HEK293 (cell line): ENCODE measurements around the gene INPP5A.

Experiments
- CTCF ChIA-PET: fragments of 350-600 bp; formaldehyde crosslinking; extraction: SDS; loops from one replicate; lab custom pipeline; 2021; ENCODE audit warnings: antibody characterized with exemption; lab: Yijun Ruan, JAX
- POLR2A ChIA-PET: fragments of 300-600 bp; formaldehyde crosslinking; extraction: SDS; loops from one replicate; lab custom pipeline; 2020; ENCODE audit warnings: antibody characterized with exemption, inconsistent platforms; lab: Yijun Ruan, JAX
- H3K27ac ChIP-seq: fragments of 200-500 bp; sonication (Bioruptor generic); 2 replicates; pipeline ENCODE4 v1.5.1; 2014; ENCODE audit warnings: low read depth, low read length, control low read depth, inconsistent platforms; ENCODE audit errors: extremely low read depth
- H3K36me3 ChIP-seq, 2 experiments: fragments of 200-500 bp in 1 of 2; sonication (Bioruptor generic) in 1 of 2; 1 replicate in 1 of 2; 2 replicates in 1 of 2; pipeline ENCODE4 v1.5.1; 2014 to 2017; ENCODE audit warnings: inconsistent platforms in 2 of 2, low read length in 2 of 2; ENCODE audit not compliant: control insufficient read depth in 2 of 2, insufficient read depth in 1 of 2
- H3K4me1 ChIP-seq: fragments of 200-500 bp; sonication (Bioruptor generic); 2 replicates; pipeline ENCODE4 v1.5.1; 2014; ENCODE audit warnings: mild to moderate bottlenecking, low read length, inconsistent platforms; ENCODE audit not compliant: control insufficient read depth, insufficient read depth
- H3K4me3 ChIP-seq: 2 replicates; pipeline ENCODE4 v1.5.1; 2011; ENCODE audit warnings: low read depth, mild to moderate bottlenecking, control low read depth, low read length, moderate library complexity
- H3K9me3 ChIP-seq: fragments of 200-500 bp; sonication (Bioruptor generic); 2 replicates; pipeline ENCODE4 v1.5.1; 2014; ENCODE audit warnings: low read depth, low read length, inconsistent platforms; ENCODE audit not compliant: control insufficient read depth, insufficient read depth
- AEBP2 ChIP-seq: fragments of 450-650 bp; formaldehyde crosslinking; IDR thresholded peaks from 2 replicates; pipeline ENCODE4 v1.5.1; 2016; ENCODE audit warnings: missing biosample characterization, missing genetic modification characterization, borderline replicate concordance
- ATF2 ChIP-seq: fragments of 450-650 bp; formaldehyde crosslinking; IDR thresholded peaks from 2 replicates; pipeline ENCODE4 v1.5.1; 2016; ENCODE audit warnings: missing biosample characterization, missing genetic modification characterization, low read depth
- HOXC10 ChIP-seq: sonication (generic); formaldehyde crosslinking; IDR thresholded peaks from 2 replicates; pipeline ENCODE4 v1.8.1; 2023; ENCODE audit warnings: mild to moderate bottlenecking, missing genetic modification reagents
- KLF1 ChIP-seq: fragments of 450-650 bp; formaldehyde crosslinking; IDR thresholded peaks from 2 replicates; pipeline ENCODE4 v1.5.1; 2016; ENCODE audit warnings: missing biosample characterization, missing genetic modification characterization
- KLF16 ChIP-seq: fragments of 450-650 bp; formaldehyde crosslinking; IDR thresholded peaks from 2 replicates; pipeline ENCODE4 v1.5.1; 2017; ENCODE audit warnings: missing biosample characterization, missing genetic modification characterization
- KLF7 ChIP-seq: fragments of 450-650 bp; formaldehyde crosslinking; IDR thresholded peaks from 2 replicates; pipeline ENCODE4 v1.5.1; 2016; ENCODE audit warnings: missing biosample characterization, missing genetic modification characterization, borderline replicate concordance
- KLF9 ChIP-seq: fragments of 450-650 bp; formaldehyde crosslinking; IDR thresholded peaks from 2 replicates; pipeline ENCODE4 v1.5.1; 2016; ENCODE audit warnings: missing biosample characterization, missing genetic modification characterization, low read depth
- PRDM10 ChIP-seq: fragments of 450-650 bp; formaldehyde crosslinking; IDR thresholded peaks from 2 replicates; pipeline ENCODE4 v1.5.1; 2016; ENCODE audit warnings: missing biosample characterization, missing genetic modification characterization
- SCRT1 ChIP-seq: fragments of 450-650 bp; formaldehyde crosslinking; IDR thresholded peaks from 2 replicates; pipeline ENCODE4 v1.5.1; 2016; ENCODE audit warnings: missing biosample characterization, missing genetic modification characterization, borderline replicate concordance
- SCRT2 ChIP-seq: fragments of 450-650 bp; formaldehyde crosslinking; IDR thresholded peaks from 2 replicates; pipeline ENCODE4 v1.5.1; 2016; ENCODE audit warnings: missing biosample characterization, missing genetic modification characterization
- WT1 ChIP-seq: fragments of 450-650 bp; formaldehyde crosslinking; IDR thresholded peaks from 2 replicates; pipeline ENCODE4 v1.5.1; 2016; ENCODE audit warnings: missing biosample characterization, missing genetic modification characterization
- YY2 ChIP-seq: fragments of 450-650 bp; formaldehyde crosslinking; IDR thresholded peaks from 2 replicates; pipeline ENCODE4 v1.5.1; 2016; ENCODE audit warnings: missing biosample characterization, missing genetic modification characterization
- ZBTB21 ChIP-seq: fragments of 450-650 bp; formaldehyde crosslinking; IDR thresholded peaks from 2 replicates; pipeline ENCODE4 v1.5.1; 2017; ENCODE audit warnings: missing biosample characterization, missing genetic modification characterization
- ZIC2 ChIP-seq: fragments of 450-650 bp; formaldehyde crosslinking; IDR thresholded peaks from 2 replicates; pipeline ENCODE4 v1.5.1; 2016; ENCODE audit warnings: missing biosample characterization, missing genetic modification characterization
- ZNF140 ChIP-seq: fragments of 450-650 bp; formaldehyde crosslinking; IDR thresholded peaks from 2 replicates; pipeline ENCODE4 v1.5.1; 2016; ENCODE audit warnings: missing biosample characterization, missing genetic modification characterization
- ZNF146 ChIP-seq: fragments of 450-650 bp; formaldehyde crosslinking; IDR thresholded peaks from 2 replicates; pipeline ENCODE4 v1.5.1; 2016; ENCODE audit warnings: missing biosample characterization, missing genetic modification characterization
- ZNF266 ChIP-seq: fragments of 450-650 bp; formaldehyde crosslinking; IDR thresholded peaks from 2 replicates; pipeline ENCODE4 v1.5.1; 2016; ENCODE audit warnings: missing biosample characterization, missing genetic modification characterization, low read depth
- ZNF426 ChIP-seq: fragments of 450-650 bp; formaldehyde crosslinking; IDR thresholded peaks from 2 replicates; pipeline ENCODE4 v1.5.1; 2017; ENCODE audit warnings: missing biosample characterization, missing genetic modification characterization, mild to moderate bottlenecking, inconsistent platforms, moderate library complexity
- ZNF544 ChIP-seq: fragments of 450-650 bp; formaldehyde crosslinking; IDR thresholded peaks from 2 replicates; pipeline ENCODE4 v1.5.0; 2017; ENCODE audit warnings: missing biosample characterization, missing genetic modification characterization
- ZNF548 ChIP-seq: fragments of 450-650 bp; formaldehyde crosslinking; IDR thresholded peaks from 2 replicates; pipeline ENCODE4 v1.5.1; 2016; ENCODE audit warnings: missing biosample characterization, missing genetic modification characterization
- ZNF555 ChIP-seq: fragments of 450-650 bp; formaldehyde crosslinking; conservative IDR thresholded peaks from 2 replicates; pipeline ENCODE4 v1.5.1; 2017; ENCODE audit warnings: missing biosample characterization, mild to moderate bottlenecking, missing genetic modification characterization, inconsistent platforms
- ZNF561 ChIP-seq: fragments of 450-650 bp; IDR thresholded peaks from 2 replicates; pipeline ENCODE4 v1.5.1; 2018; ENCODE audit warnings: missing biosample characterization, missing genetic modification characterization, borderline replicate concordance
- ZNF596 ChIP-seq: fragments of 450-650 bp; IDR thresholded peaks from 2 replicates; pipeline ENCODE4 v1.5.0; 2018; ENCODE audit warnings: missing biosample characterization, mild to moderate bottlenecking, missing genetic modification characterization, moderate library complexity
- ZNF600 ChIP-seq: fragments of 450-650 bp; formaldehyde crosslinking; IDR thresholded peaks from 2 replicates; pipeline ENCODE4 v1.5.1; 2016; ENCODE audit warnings: missing biosample characterization, missing genetic modification characterization
- ZNF629 ChIP-seq: fragments of 450-650 bp; formaldehyde crosslinking; IDR thresholded peaks from 2 replicates; pipeline ENCODE4 v1.5.1; 2017; ENCODE audit warnings: missing biosample characterization, missing genetic modification characterization
- ZNF843 ChIP-seq: fragments of 450-650 bp; formaldehyde crosslinking; IDR thresholded peaks from 2 replicates; pipeline ENCODE4 v1.5.1; 2016; ENCODE audit warnings: missing biosample characterization, missing genetic modification characterization
- ZSCAN30 ChIP-seq: fragments of 450-650 bp; IDR thresholded peaks from 2 replicates; pipeline ENCODE4 v1.5.1; 2018; ENCODE audit warnings: missing biosample characterization, mild to moderate bottlenecking, missing genetic modification characterization, moderate library complexity

INPP5A gene

GRCh38 chr10:132634241-132634946 lies 96.8 kb downstream of the INPP5A start:
- no peaks in the 10 kb centered on the region for H3K9me3 ChIP-seq
- CTCF ChIA-PET = interaction anchor here (0.7 to 1.2 kb wide), 5 partner anchors 17 to 247 kb away, joined by 3 read pairs; no protein-coding TSS in a partner anchor
- no peaks in the 10 kb centered on the region for H3K36me3 ChIP-seq
- H3K27ac ChIP-seq = no peak overlapping the region
- TF ChIP-seq ZNF426 (no peak), ZNF146 (tag by site-specific recombination) (no peak), KLF1 (tag by site-specific recombination) (peak; percentile 98), ZSCAN30 (tag by site-specific recombination) (no peak), KLF9 (tag by site-specific recombination) (peak; percentile 61), ZNF561 (tag by site-specific recombination) (no peak), ZNF843 (tag by site-specific recombination) (no peak), ZNF140 (tag by site-specific recombination) (no peak)
- POLR2A ChIA-PET = no interaction called here
- no peak overlapping the region for H3K4me3 ChIP-seq
- no peaks in the 10 kb centered on the region for H3K4me1 ChIP-seq

- TF ChIP-seq KLF16 (no peak), SCRT2 (tag by site-specific recombination) (0 out of 2 replicates have a peak, but pooled peaks have one; percentile 53), ZNF544 (tag by site-specific recombination) (no peak), ZNF600 (tag by site-specific recombination) (0 out of 2 replicates have a peak, but pooled peaks have one; percentile 25)
- H3K36me3 ChIP-seq = no peaks in the 10 kb centered on the region
- H3K4me1 ChIP-seq = no peaks in the 10 kb centered on the region
- no peaks in the 10 kb centered on the region for H3K9me3 ChIP-seq
- CTCF ChIA-PET = interaction anchor here (1.1 to 1.3 kb wide), 3 partner anchors 68 to 183 kb away, joined by 3 read pairs; no protein-coding TSS in a partner anchor
- no peak overlapping the region for H3K4me3 ChIP-seq
- no peak overlapping the region for H3K27ac ChIP-seq
- POLR2A ChIA-PET = no interaction called here
Measured at GRCh38 chr10:132634947-132635271, 97.3 kb downstream of the INPP5A start.

GRCh38 chr10:132636358-132636757 lies 98.8 kb downstream of the INPP5A start:
- no peaks in the 10 kb centered on the region for H3K4me1 ChIP-seq
- H3K9me3 ChIP-seq = no peaks in the 10 kb centered on the region
- no peak overlapping the region for H3K4me3 ChIP-seq
- no peaks in the 10 kb centered on the region for H3K36me3 ChIP-seq
- ChIA-PET CTCF (interaction anchor here (1.3 to 2.1 kb wide), 3 partner anchors 18 to 177 kb away, joined by 3 to 16 read pairs (median 4); no protein-coding TSS in a partner anchor), POLR2A (no interaction called here)
- no peak overlapping the region for H3K27ac ChIP-seq
- TF ChIP-seq KLF7 (tag by site-specific recombination) (no peak), ZNF266 (tag by site-specific recombination) (no peak), WT1 (tag by site-specific recombination) (no peak), ZNF596 (tag by site-specific recombination) (no peak), YY2 (tag by site-specific recombination) (no peak), ZBTB21 (no peak), SCRT1 (tag by site-specific recombination) (no peak), ZIC2 (tag by site-specific recombination) (no peak), ZNF548 (tag by site-specific recombination) (no peak), HOXC10 (no peak), ATF2 (tag by site-specific recombination) (no peak), ZNF555 (tag by site-specific recombination) (no peak), ZNF629 (no peak), PRDM10 (tag by site-specific recombination) (no peak), AEBP2 (tag by site-specific recombination) (no peak)
